Diencephalon (tissue), 1 donor: ENCODE data around the gene QARS1. TPM values are rescaled to one million over a fixed set of nuclear protein-coding genes. Genes with fewer than 3 reads are reported as not detected.

Experiments
- small RNA-seq: library from RNA; depleted of rRNA; stranded (forward); fragments of <200 nt; gene quantifications from one replicate; pipeline ENCODE3, GENCODE V24; 2014
- total RNA-seq: library from RNA; depleted of rRNA; stranded (reverse); fragments of >200 nt; gene quantifications from one replicate; pipeline ENCODE4 v1.2.3, GENCODE V29; 2014

The QARS1 gene
- total RNA-seq, result 168 TPM

GRCh38 chr3:49104427-49105291, at the start of gene QARS1:
Gene QARS1 (minus strand): TSS chr3:49104757. CDS start chr3:49104733, 24 bp downstream.

GRCh38 chr3:49132437-49133225, 28.1 kb upstream of the QARS1 start, which contains the start of gene LAMB2:
Gene LAMB2 (minus strand): TSS chr3:49133050. CDS start chr3:49132867, 183 bp downstream.

GRCh38 chr3:49120438-49121131, 16.0 kb upstream of the QARS1 start, which contains the start of gene USP19:
Gene USP19 (minus strand): TSS chr3:49120823. CDS start chr3:49119145, 1,678 bp downstream.

GRCh38 chr3:49093853-49094767, 10.4 kb downstream of the QARS1 start, which contains the start of gene QRICH1:
Gene QRICH1 (minus strand): TSS chr3:49094071. CDS start chr3:49077017, 17,054 bp downstream.

Small RNA genes within 50 kb of the gene (small RNA-seq; reads per million reads assigned to genes)
- gene RN7SL182P, result not detected

Other genes starting within 250 kb of the QARS1 start
- gene SLC25A20, start 205.9 kb downstream of the QARS1 start, total RNA-seq, result 10.6 TPM
- gene ARIH2, start 185.9 kb downstream of the QARS1 start, total RNA-seq, result 70.6 TPM
- gene P4HTM, start 114.5 kb downstream of the QARS1 start, total RNA-seq, result 68.3 TPM
- 116 TPM for gene WDR6, start 97.4 kb downstream of the QARS1 start, total RNA-seq
- gene DALRD3, start 86.2 kb downstream of the QARS1 start, total RNA-seq, result 41.5 TPM
- gene NDUFAF3, start 82.6 kb downstream of the QARS1 start, total RNA-seq, result 34.6 TPM
- 146 TPM for gene IMPDH2, start 75.4 kb downstream of the QARS1 start, total RNA-seq
- gene QRICH1, start 10.7 kb downstream of the QARS1 start, total RNA-seq, result 99.4 TPM
- gene USP19, start 16.1 kb upstream of the QARS1 start, total RNA-seq, result 41.1 TPM
- 78.2 TPM for gene LAMB2, start 28.3 kb upstream of the QARS1 start, total RNA-seq
- 13.8 TPM for gene CCDC71, start 61.6 kb upstream of the QARS1 start, total RNA-seq
- gene KLHDC8B, start 66.8 kb upstream of the QARS1 start, total RNA-seq, result 22.1 TPM
- gene C3orf62, start 172.5 kb upstream of the QARS1 start, total RNA-seq, result 6.7 TPM
- gene USP4, start 235.3 kb upstream of the QARS1 start, total RNA-seq, result 29.5 TPM